ENCODE results near the gene KRTAP12-1.

The KRTAP12-1 gene

DNA sequence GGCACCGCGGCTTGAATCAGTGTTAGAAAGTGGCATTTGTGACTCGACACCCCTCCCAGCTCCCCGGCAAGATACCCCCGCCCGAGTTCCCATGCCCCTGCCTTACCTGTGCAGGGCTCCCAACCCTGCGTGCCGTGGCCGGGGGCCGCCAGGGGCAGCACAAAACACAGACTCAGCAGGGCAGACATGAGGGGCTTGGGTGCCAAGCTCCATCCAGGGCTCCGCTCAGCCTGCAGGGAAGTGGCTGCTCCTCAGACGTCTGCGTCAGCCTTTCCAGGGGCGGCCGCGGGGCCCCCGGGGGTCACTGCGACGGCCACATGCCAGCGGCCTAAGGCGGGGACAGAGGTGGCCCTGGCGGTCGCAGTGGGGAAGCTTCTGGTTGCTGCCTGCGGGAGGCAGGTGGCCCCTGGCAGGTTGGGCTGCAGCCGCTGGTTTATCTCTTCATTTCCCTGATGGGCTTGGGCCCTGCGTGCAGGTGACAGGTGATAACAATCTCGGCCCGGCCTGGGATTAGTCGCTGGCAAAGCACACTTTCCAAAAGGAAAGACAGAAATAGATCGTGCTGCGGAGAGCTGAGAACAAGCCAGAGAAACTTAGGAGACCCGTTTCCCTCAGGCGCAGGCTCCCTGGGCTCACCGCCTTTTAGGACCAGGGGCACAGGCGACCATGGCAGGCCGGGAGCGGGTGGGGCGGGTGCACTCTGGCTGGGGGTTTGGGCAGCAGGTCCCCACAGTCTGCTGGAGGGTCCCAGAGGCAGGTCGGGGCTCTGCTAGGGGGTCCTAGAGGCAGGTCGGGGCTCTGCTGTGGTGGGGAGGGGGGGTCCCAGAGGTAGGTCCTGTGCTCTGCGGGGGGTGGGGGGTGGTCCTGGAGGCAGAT, 29.6 kb upstream of the KRTAP12-1 start, which contains the start of gene TSPEAR:
Gene TSPEAR, minus strand, starts transcription at position 246 of the 876 bp plus-strand sequence. Its CDS starts 58 bp downstream, at position 188.
- TF ChIP-seq CTCF (IDR thresholded peaks at IDR 0.05; ENCODE audit: low read length, missing control alignments): no peak
- DNase-seq (ENCODE audit: low read depth): no peak
- H3K4me3 ChIP-seq (replicated peaks; ENCODE audit: low read depth, low read length): no peak within 1 kb of the TSS

GRCh38 chr21:44710756-44711326, 28.9 kb upstream of the KRTAP12-1 start:
- no peak for DNase-seq (ENCODE audit: low read depth)
- no peak for TF ChIP-seq CTCF (IDR thresholded peaks at IDR 0.05; ENCODE audit: low read length, missing control alignments)
- no peak overlapping the region for H3K4me3 ChIP-seq (replicated peaks; ENCODE audit: low read depth, low read length)

DNA sequence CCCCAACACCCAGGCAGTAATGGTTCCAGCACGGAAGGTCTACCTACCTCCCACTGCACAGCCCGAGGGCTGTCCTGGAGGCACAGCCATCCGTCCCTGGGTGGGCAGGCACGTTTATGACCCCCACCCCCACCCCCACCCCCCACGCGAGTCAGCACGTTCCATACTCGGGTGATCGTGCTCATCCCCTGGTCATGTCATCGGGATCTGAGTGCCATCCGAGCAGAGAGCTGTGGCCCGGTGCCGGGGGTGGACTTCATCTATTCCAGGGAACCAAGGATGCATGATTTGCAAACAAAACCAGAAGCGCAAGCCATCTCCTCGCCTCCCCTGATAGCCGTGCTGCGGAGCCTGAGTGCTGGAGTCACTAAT, 28.3 kb upstream of the KRTAP12-1 start:
- no peak for DNase-seq (ENCODE audit: low read depth)
- no peak overlapping the region for H3K4me3 ChIP-seq (replicated peaks; ENCODE audit: low read depth, low read length)
- no peak for TF ChIP-seq CTCF (IDR thresholded peaks at IDR 0.05; ENCODE audit: low read length, missing control alignments)

- TF ChIP-seq CTCF (IDR thresholded peaks at IDR 0.05; ENCODE audit: low read length, missing control alignments): no peak
- DNase-seq (ENCODE audit: low read depth): no peak
- H3K4me3 ChIP-seq (replicated peaks; ENCODE audit: low read depth, low read length): no peak overlapping the region
These were observed 27.7 kb upstream of the KRTAP12-1 start for GRCh38 chr21:44709426-44710293.

GRCh38 chr21:44708866-44709425, 27.0 kb upstream of the KRTAP12-1 start:
- TF ChIP-seq CTCF (IDR thresholded peaks at IDR 0.05; ENCODE audit: low read length, missing control alignments): no peak
- no peak overlapping the region for H3K4me3 ChIP-seq (replicated peaks; ENCODE audit: low read depth, low read length)

GRCh38 chr21:44708213-44708865, 26.4 kb upstream of the KRTAP12-1 start:
- DNase-seq (ENCODE audit: low read depth): no peak
- H3K4me3 ChIP-seq (replicated peaks; ENCODE audit: low read depth, low read length): no peak overlapping the region
- TF ChIP-seq CTCF (IDR thresholded peaks at IDR 0.05; ENCODE audit: low read length, missing control alignments): no peak

More at GRCh38 chr21:44708866-44709425, 27.0 kb upstream of the KRTAP12-1 start:
- no peak for DNase-seq (ENCODE audit: low read depth)
